GM12878 (cell line): ENCODE measurements around the gene CCDC85B. TPM values are rescaled to one million over a fixed set of nuclear protein-coding genes. Genes with fewer than 3 reads are reported as not detected.

ENCODE experiments used
- ATAC-seq: fragments of 200-7000 bp; cut with Tn5 transposase; 3 replicates; pipeline ENCODE4 v1.9.1; 2020; ENCODE audit warnings: mild to moderate bottlenecking, moderate library complexity
- BruUV-seq: library from RNA; stranded (reverse); fragments of 400-500 nt; replicated peaks from 2 replicates; lab custom pipeline; 2021; lab: Mats Ljungman, UMichigan
- CTCF ChIA-PET: fragments of 300-600 bp; sonication (Branson Sonifier 250); formaldehyde crosslinking; extraction: SDS; loops from one replicate; lab custom pipeline; 2021; ENCODE audit warnings: inconsistent platforms; lab: Yijun Ruan, JAX
- POLR2A ChIA-PET: fragments of 350-600 bp; formaldehyde crosslinking; extraction: SDS; loops from one replicate; lab custom pipeline; 2021; ENCODE audit warnings: inconsistent platforms; lab: Charles Lee
- RAD21 ChIA-PET: fragments of 300-600 bp; sonication (Branson Sonifier 250); formaldehyde crosslinking; loops from one replicate; lab custom pipeline; 2023; ENCODE audit warnings: antibody characterized with exemption; ENCODE audit not compliant: unreplicated experiment; lab: Charles Lee
- SMC1A ChIA-PET: fragments of 300-600 bp; sonication (Branson Sonifier 250); formaldehyde crosslinking; loops from one replicate; lab custom pipeline; 2023; ENCODE audit not compliant: unreplicated experiment, uncharacterized antibody; lab: Charles Lee
- DNase-seq: peaks from one replicate; pipeline ENCODE4 v3.0.0-alpha.2; 2011; ENCODE audit warnings: low read depth, low spot score
- FAIRE-seq: peaks from 3 replicates; lab custom pipeline; 2011; peaks lifted over from hg19 to GRCh38; lab: Jason Lieb, UNC
- H2AFZ ChIP-seq: 2 replicates; pipeline ENCODE4 v1.6.0; 2011; ENCODE audit warnings: low read depth, low read length, control low read depth; ENCODE audit not compliant: control insufficient read depth
- H3K27ac ChIP-seq: 2 replicates; pipeline ENCODE4 v1.5.1; 2011; ENCODE audit warnings: control low read depth; ENCODE audit not compliant: control insufficient read depth, insufficient read depth
- H3K27me3 ChIP-seq, 2 experiments: replicated peaks in 1 of 2; 2 replicates each; pipeline versions ENCODE4 v1.6.0 to v1.6.1; 2011; ENCODE audit warnings: low read length in 1 of 2; ENCODE audit not compliant: control insufficient read depth in 2 of 2, insufficient read depth in 2 of 2
- H3K36me3 ChIP-seq, 2 experiments: 2 replicates each; pipeline ENCODE4 v1.5.1; 2011; ENCODE audit warnings: low read length in 1 of 2; ENCODE audit not compliant: control insufficient read depth in 2 of 2, insufficient read depth in 2 of 2
- H3K4me1 ChIP-seq: 2 replicates; pipeline ENCODE4 v1.6.1; 2011; ENCODE audit warnings: mild to moderate bottlenecking, low read length, moderate library complexity, mixed read lengths; ENCODE audit not compliant: control insufficient read depth, insufficient read depth
- H3K4me2 ChIP-seq: 2 replicates; pipeline ENCODE4 v1.6.0; 2011; ENCODE audit warnings: control low read depth; ENCODE audit not compliant: control insufficient read depth, insufficient read depth
- H3K4me3 ChIP-seq: fragments of 200-600 bp; sonication (generic); 2 replicates; pipeline ENCODE4 v1.5.1; 2016
- H3K79me2 ChIP-seq: 2 replicates; pipeline ENCODE4 v1.6.0; 2011; ENCODE audit warnings: low read length; ENCODE audit not compliant: control insufficient read depth, insufficient read depth
- H3K9ac ChIP-seq: 2 replicates; pipeline ENCODE4 v1.8.0; 2011; ENCODE audit warnings: low read length, control low read depth, mixed read lengths; ENCODE audit not compliant: control insufficient read depth, insufficient read depth
- H3K9me3 ChIP-seq: replicated peaks from 3 replicates; pipeline ENCODE4 v1.5.1; 2011; ENCODE audit warnings: mild to moderate bottlenecking, low read length; ENCODE audit not compliant: control insufficient read depth, insufficient read depth
- H4K20me1 ChIP-seq: 2 replicates; pipeline ENCODE4 v1.6.0; 2011; ENCODE audit not compliant: control insufficient read depth, insufficient read depth
- EGR1 ChIP-seq, 2 experiments: IDR thresholded peaks; 1 replicate in 1 of 2; 2 replicates in 1 of 2; pipeline ENCODE4 v1.6.1; 2011 to 2012; ENCODE audit warnings: low read depth in 2 of 2, low read length in 2 of 2, borderline replicate concordance in 1 of 2, mild to moderate bottlenecking in 1 of 2, moderate library complexity in 1 of 2
- POU2F2 ChIP-seq: IDR thresholded peaks from 3 replicates; pipeline ENCODE4 v1.6.1; 2011; ENCODE audit warnings: low read depth, mild to moderate bottlenecking, low read length, borderline replicate concordance
- RUNX3 ChIP-seq: IDR thresholded peaks from 2 replicates; pipeline ENCODE4 v1.6.1; 2012; ENCODE audit warnings: low read length, inconsistent platforms
- WGBS: methylation state at CpG from one replicate; pipeline ENCODE4 v1.1.6; 2016; ENCODE audit warnings: low lambda C conversion rate; ENCODE audit not compliant: insufficient replicate concordance, insufficient coverage; ENCODE audit errors: missing lambda C conversion rate; 5-methylcytosine and 5-hydroxymethylcytosine counted together
- in situ Hi-C: fragments of 300-500 bp; cut with MboI; formaldehyde crosslinking; loops from 9 replicates; pipeline ENCODE4 v1.14.3; 2018; ENCODE audit warnings: mixed read lengths
- intact Hi-C: fragments of 100-400 bp; cut with micrococcal nuclease; formaldehyde crosslinking; loops from one replicate; pipeline ENCODE4 v1.14.2; 2022; ENCODE audit not compliant: unreplicated experiment
- polyA plus RNA-seq, 11 experiments: library from polyadenylated mRNA; depleted of rRNA in 4 of 11; unstranded in 6 of 11; stranded (reverse) in 5 of 11; fragments of >200 nt; fragmentation: Nextera tagmentation in 4 of 11; fragmentation: Illumina TruSeq in 1 of 11; extraction: Ambion mirVana in 4 of 11; extraction: Trizol in 1 of 11; gene quantifications; 1 replicate in 1 of 11; 2 replicates in 10 of 11; pipeline versions ENCODE4 v1.2.1 to v1.2.3, GENCODE V29; 2011 to 2016; ENCODE audit warnings: inconsistent platforms in 2 of 11, missing spikeins in 2 of 11, low read depth in 1 of 11
- total RNA-seq, 4 experiments: library from RNA; depleted of rRNA in 3 of 4; stranded (reverse); fragments of >200 nt in 3 of 4; fragmentation: Illumina TruSeq in 1 of 4; extraction: Trizol in 1 of 4; gene quantifications; 2 replicates each; pipeline versions ENCODE4 v1.2.1 to v1.2.3, GENCODE V29; 2013 to 2021

Gene CCDC85B
- total and polyA plus RNA-seq, 10 of the 15 experiments (the other 5 are each of a cell fraction or from before 2014, with no cell fraction given): 0.32 to 114 (median 49.5) TPM

DNA sequence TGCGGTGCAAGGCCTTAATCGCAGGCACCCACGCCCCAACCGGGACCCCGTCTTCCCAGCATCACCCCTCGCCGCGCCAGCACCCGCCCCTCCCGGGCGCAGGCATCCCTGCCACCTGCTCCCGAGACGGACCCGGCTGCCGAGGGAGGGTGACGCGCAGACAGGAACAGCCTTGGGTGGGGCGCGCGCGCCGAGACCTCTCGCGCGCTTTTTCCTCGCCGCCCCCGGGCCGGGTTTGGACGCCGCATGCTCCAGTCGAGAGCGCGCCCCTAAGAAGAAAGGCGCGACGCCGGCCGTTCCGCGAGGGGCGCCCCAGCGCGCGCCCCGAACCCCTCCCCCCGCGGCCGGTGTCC lies 33.0 kb upstream of the CCDC85B start:
- intact Hi-C loops (loop anchor here (5.0 kb wide), 1 partner anchor 195 kb away; the partner anchor contains the start of gene SF3B2), in situ Hi-C loops (loop anchor here (25.0 kb wide), 1 partner anchor 1620 kb away; the partner anchor contains the start of genes DNAJC4, FKBP2, NUDT22 and PPP1R14B)
- H3K27me3 ChIP-seq: no peaks in the 10 kb centered on the region
- TF ChIP-seq RUNX3 (no peak), EGR1 (IDR thresholded peaks at IDR 0.05; ENCODE audit: borderline replicate concordance in 1 of 2, low read depth in 2 of 2, low read length in 2 of 2) (peak in 1 of 2 experiments; percentile 45; a peak in 1 of 3 replicates), POU2F2 (0 out of 3 replicates have a peak, but pooled peaks have one; percentile 22)
- peaks cover 65% of the 10 kb centered on the region for H3K79me2 ChIP-seq
- no peak for FAIRE-seq
- peak overlapping the region; percentile 92 for H3K9ac ChIP-seq
- no peak for ATAC-seq
- H4K20me1 ChIP-seq: peaks cover 24% of the 10 kb centered on the region
- 4% methylated on average over 20 of the region's 49 CpGs for WGBS
- peaks cover 21% of the 10 kb centered on the region for H3K4me1 ChIP-seq
- peak overlapping the region; percentile 93 for H3K4me3 ChIP-seq
- ChIA-PET CTCF (interaction anchor here (5.7 kb wide), 1 partner anchor 31 kb away, joined by 146 read pairs; the partner anchor contains the start of genes CCDC85B and FIBP), POLR2A (interaction anchor here (0.7 to 5.6 kb wide), 4 partner anchors 25 to 455 kb away, joined by 3 to 155 read pairs (median 10); partner anchors contain the start of genes CCDC85B, FIBP, RNASEH2C and SNX32), RAD21 (interaction anchor here (5.0 kb wide), 1 partner anchor 33 kb away, joined by 76 read pairs; the partner anchor contains the start of genes CCDC85B and FIBP), SMC1A (interaction anchor here (2.8 to 4.3 kb wide), 2 partner anchors 16 to 32 kb away, joined by 13 to 52 read pairs; partner anchors contain the start of genes CCDC85B and FIBP)
- no TSS peak for BruUV-seq
- H3K27ac ChIP-seq: peak overlapping the region; percentile 100
- H3K36me3 ChIP-seq: peaks cover 28 to 36% of the 10 kb centered on the region in 2 experiments; a peak in 3 of 4 replicates
- no peaks in the 10 kb centered on the region; the same call in 2 of the 3 replicates for H3K9me3 ChIP-seq
- no peak for DNase-seq
- H3K4me2 ChIP-seq: peak overlapping the region; percentile 94
- H2AFZ ChIP-seq: no peak overlapping the region
